SH-SY5Y (cell line): ENCODE measurements around the gene HOXC10.

Experiments used
- GATA2 ChIP-seq: IDR thresholded peaks from 2 replicates; pipeline ENCODE4 v1.6.1; 2011; ENCODE audit warnings: mild to moderate bottlenecking, low read depth, low read length
- GATA3 ChIP-seq: IDR thresholded peaks from 2 replicates; pipeline ENCODE4 v1.6.1; 2011; ENCODE audit warnings: low read depth, mild to moderate bottlenecking, low read length, moderate library complexity

DNA sequence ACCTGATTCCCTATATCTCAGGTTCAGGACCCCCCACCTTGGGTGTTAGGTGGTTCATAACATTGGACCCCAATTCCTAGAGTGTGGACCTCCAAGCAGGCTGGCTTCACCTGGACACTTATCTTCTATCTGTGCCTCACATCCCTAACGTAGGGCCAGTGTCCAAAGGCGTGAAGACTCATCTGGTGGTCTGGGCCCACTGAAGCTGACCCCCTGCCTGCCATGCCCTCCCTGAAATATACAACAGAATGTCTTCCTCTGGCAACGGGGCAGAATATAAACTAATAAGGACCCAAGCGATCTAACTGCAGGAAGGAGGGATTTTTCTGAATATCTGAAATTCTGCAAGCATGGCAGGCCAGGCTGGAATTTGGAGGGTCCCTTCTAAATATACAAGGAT, 40.7 kb upstream of the HOXC10 start:
- TF ChIP-seq GATA3 (no peak), GATA2 (no peak)
